ENCODE results near the gene IL17RE.
"Not testable (repeated sequence)": the region's sequence is repeated elsewhere in the genome, so short reads cannot be mapped to it uniquely, and the experiment has no call there.

IL17RE gene

DNA sequence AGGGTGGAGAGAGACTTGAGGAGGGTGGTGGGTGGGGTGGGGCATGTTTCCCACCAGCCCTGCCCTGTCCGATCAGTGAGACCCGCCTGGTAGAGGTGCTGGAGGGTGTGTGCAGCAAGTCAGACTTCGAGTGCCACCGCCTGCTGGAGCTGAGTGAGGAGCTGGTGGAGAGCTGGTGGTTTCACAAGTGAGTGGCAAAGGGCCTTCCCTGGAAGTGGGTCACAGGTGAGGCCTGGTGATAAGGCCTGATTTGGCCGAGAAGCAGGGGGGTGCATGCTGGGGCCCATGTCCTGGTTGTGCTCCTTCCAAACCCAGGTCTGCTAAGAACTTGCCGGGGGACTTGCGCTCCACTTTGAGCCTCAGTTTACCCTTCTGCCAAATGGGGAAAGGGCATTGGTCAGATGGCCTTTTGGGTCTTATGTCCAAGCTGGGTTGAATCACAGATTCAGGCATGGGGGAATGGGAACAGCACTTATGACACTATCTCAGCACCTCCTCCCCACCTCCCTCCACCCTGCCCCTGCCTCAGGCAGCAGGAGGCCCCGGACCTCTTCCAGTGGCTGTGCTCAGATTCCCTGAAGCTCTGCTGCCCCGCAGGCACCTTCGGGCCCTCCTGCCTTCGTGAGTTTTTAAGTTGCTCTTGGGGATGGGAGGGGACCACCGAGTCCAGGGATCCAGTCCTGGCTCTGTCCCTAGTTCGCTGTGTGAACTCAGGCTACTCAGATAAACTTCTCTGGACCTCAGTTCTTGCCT, 35.0 kb downstream of the IL17RE start:
- DNase-seq, result no peak

GRCh38 chr3:9938966-9939365, 36.3 kb downstream of the IL17RE start:
- DNase-seq, result no peak

GRCh38 chr3:9939906-9940305, 37.3 kb downstream of the IL17RE start:
- DNase-seq, result not testable (repeated sequence)

DNA sequence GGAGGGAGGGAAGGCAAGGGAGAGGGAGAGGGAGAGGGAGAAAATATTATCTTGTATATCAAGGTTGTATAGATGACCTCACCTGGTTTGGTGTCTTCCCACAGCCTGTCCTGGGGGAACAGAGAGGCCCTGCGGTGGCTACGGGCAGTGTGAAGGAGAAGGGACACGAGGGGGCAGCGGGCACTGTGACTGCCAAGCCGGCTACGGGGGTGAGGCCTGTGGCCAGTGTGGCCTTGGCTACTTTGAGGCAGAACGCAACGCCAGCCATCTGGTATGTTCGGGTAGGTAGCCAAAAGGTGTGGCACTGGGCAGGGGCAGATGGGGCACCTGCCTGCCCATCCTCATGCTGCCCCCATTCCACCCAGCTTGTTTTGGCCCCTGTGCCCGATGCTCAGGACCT, 38.1 kb downstream of the IL17RE start:
- DNase-seq, result no peak

- no peak for DNase-seq
These were observed 39.5 kb downstream of the IL17RE start for GRCh38 chr3:9942164-9942563.

DNA sequence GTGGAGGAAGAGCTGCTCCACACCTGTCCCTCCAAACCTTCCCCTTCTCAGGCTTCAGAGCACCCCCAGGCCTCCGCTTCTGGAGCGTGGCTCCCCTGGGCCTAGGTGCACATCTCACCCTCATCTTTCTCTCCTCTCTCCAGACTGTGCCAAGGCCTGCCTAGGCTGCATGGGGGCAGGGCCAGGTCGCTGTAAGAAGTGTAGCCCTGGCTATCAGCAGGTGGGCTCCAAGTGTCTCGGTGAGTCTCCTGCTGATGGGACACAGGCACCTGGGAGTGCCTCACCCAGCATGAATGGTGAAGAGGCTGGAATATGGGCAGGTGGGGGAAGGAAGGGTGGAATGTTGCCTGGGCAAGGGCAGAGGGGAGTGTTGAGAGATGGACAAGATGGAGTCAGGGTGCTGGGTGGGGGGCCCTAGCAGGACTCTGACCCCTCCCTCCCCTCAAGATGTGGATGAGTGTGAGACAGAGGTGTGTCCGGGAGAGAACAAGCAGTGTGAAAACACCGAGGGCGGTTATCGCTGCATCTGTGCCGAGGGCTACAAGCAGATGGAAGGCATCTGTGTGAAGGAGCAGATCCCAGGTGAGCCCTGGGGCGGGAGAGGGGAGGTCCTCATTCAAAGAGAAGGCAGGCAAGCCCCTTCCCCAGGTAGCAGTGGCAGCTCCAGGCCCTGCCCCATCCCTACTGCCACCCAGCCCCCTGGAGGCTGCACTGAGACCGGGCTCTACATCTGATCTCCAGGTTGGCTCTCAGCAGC, 40.5 kb downstream of the IL17RE start:
- DNase-seq, result no peak

- no peak for DNase-seq
These were observed 41.6 kb downstream of the IL17RE start for GRCh38 chr3:9944271-9944670.

DNA sequence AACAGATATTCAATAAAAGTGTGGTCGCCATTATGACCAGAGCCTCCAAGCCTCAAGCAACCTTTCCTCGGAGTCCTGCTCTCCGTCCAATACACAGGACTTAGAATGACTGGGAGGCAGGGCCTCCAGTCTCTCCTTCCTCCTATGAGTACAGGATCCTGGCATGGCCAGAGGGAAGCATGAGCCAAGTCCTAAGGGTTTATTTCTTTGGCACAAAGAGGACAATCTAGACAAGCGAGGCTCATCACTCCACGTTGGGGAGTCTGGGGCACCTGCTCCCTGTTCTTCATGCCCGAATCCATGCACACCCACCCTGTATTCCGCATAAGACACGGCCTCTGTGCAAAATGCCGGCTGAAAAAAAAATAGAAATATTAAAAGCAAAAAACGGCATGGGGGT, 42.7 kb downstream of the IL17RE start:
- DNase-seq, result no peak

- DNase-seq, result peak; percentile 76
These were observed 43.7 kb downstream of the IL17RE start for GRCh38 chr3:9946112-9947024.

GRCh38 chr3:9947025-9947995, 44.7 kb downstream of the IL17RE start:
- no peak for DNase-seq

- no peak for DNase-seq
These were observed 45.9 kb downstream of the IL17RE start for GRCh38 chr3:9948586-9948985.

- no peak for DNase-seq
These were observed 46.5 kb downstream of the IL17RE start for GRCh38 chr3:9949115-9949514.

DNA sequence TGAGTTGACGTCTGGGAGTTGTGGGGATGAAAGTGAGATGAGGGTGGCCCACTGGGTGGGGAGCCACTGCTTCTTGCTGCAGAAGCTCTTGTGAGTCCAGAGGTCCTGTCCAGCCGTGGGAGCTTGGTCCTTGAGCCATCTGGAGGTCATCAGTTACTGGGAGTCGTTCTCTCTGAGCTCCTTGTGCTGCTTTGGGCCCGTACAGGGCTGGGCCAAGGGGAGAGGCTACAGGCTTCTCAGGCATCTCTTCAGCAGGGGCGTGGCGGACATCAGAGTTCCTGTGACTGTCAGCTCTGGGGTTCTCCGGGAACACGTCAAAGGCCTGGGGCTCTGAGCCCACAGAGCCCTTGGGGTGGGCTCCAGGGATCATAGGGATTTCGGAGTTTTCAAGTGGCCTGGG, 47.0 kb downstream of the IL17RE start:
- no peak for DNase-seq

- DNase-seq, result no peak
These were observed 48.5 kb downstream of the IL17RE start for GRCh38 chr3:9951126-9951525.

- no peak for DNase-seq
These were observed 48.9 kb downstream of the IL17RE start for GRCh38 chr3:9951598-9951961.

- peak; percentile 40 for DNase-seq
These were observed 49.5 kb downstream of the IL17RE start, which contains the start of gene PRRT3 for GRCh38 chr3:9951962-9952805. PRRT3 (minus strand) TSS chr3:9952408; CDS start chr3:9950115, 2,293 bp downstream.

- DNase-seq, result no peak
These were observed 52.4 kb downstream of the IL17RE start for GRCh38 chr3:9955067-9955502.

GRCh38 chr3:9955611-9956352, 53.1 kb downstream of the IL17RE start:
- no peak for DNase-seq

DNA sequence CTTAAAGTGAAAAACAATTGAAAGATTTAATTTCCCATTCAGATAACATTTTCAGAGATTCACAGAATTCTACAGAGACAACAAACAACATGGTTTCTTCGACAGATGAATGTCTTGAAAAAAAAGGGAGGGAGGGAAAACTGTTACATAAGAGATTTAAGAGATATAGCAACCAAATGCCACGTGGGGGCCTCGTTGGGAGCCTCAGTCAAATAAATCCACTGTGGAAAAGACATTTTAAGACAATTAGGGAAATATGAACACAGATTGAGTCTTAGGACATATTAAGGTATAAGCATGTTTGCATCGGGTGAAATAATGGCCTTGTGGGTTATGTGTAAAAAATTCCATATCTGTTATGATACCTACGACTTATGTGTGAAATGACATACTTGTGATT, 54.6 kb downstream of the IL17RE start:
- DNase-seq, result no peak

GRCh38 chr3:9965200-9965875, 62.7 kb downstream of the IL17RE start:
- no peak for DNase-seq
